Measurements from ENCODE around the gene ETF1. TPM values are rescaled to one million over a fixed set of nuclear protein-coding genes. Genes with fewer than 3 reads are reported as not detected.

ETF1 gene
- total RNA-seq, 1 donor = 112 TPM

- no peak overlapping the region for H3K4me3 ChIP-seq (ENCODE audit: low read depth, low read length)
- peak; percentile 63 for DNase-seq (ENCODE audit: low read depth)
- no peak for TF ChIP-seq CTCF (IDR thresholded peaks at IDR 0.05; ENCODE audit: insufficient read depth, low read length)
Observed at GRCh38 chr5:138504799-138505198, 38.2 kb downstream of the ETF1 start.

- peak; percentile 89 for TF ChIP-seq CTCF (IDR thresholded peaks at IDR 0.05; ENCODE audit: insufficient read depth, low read length)
- peak; percentile 84 for DNase-seq (ENCODE audit: low read depth)
- no peak overlapping the region for H3K4me3 ChIP-seq (ENCODE audit: low read depth, low read length)
Observed at GRCh38 chr5:138503487-138504270, 39.4 kb downstream of the ETF1 start.

- no peak for DNase-seq (ENCODE audit: low read depth)
- TF ChIP-seq CTCF (IDR thresholded peaks at IDR 0.05; ENCODE audit: insufficient read depth, low read length) = no peak
- no peak overlapping the region for H3K4me3 ChIP-seq (ENCODE audit: low read depth, low read length)
Observed at GRCh38 chr5:138502521-138502920, 40.5 kb downstream of the ETF1 start.

GRCh38 chr5:138502121-138502520 is 40.9 kb downstream of the ETF1 start:
- TF ChIP-seq CTCF (IDR thresholded peaks at IDR 0.05; ENCODE audit: insufficient read depth, low read length) = no peak
- DNase-seq (ENCODE audit: low read depth) = peak; percentile 71
- no peak overlapping the region for H3K4me3 ChIP-seq (ENCODE audit: low read depth, low read length)

- H3K4me3 ChIP-seq (ENCODE audit: low read depth, low read length) = no peak overlapping the region
- TF ChIP-seq CTCF (IDR thresholded peaks at IDR 0.05; ENCODE audit: insufficient read depth, low read length) = no peak
- DNase-seq (ENCODE audit: low read depth) = peak; percentile 22
Observed at GRCh38 chr5:138498376-138498775, 44.7 kb downstream of the ETF1 start.

GRCh38 chr5:138495351-138495750 is 47.7 kb downstream of the ETF1 start:
- no peak for DNase-seq (ENCODE audit: low read depth)
- H3K4me3 ChIP-seq (ENCODE audit: low read depth, low read length) = no peak overlapping the region
- TF ChIP-seq CTCF (IDR thresholded peaks at IDR 0.05; ENCODE audit: insufficient read depth, low read length) = no peak
